GM12878 (cell line): ENCODE results near the gene P2RY10. TPM values are rescaled to one million over a fixed set of nuclear protein-coding genes. Genes with fewer than 3 reads are reported as not detected.
A peak's percentile ranks its signal among the peaks of the same experiment; 100 is the strongest.

Experiments
- BCL3 ChIP-seq: IDR thresholded peaks from 2 replicates; pipeline ENCODE4 v1.6.1; 2011; ENCODE audit warnings: borderline replicate concordance, low read depth, mild to moderate bottlenecking, moderate library complexity, low read length; ENCODE audit not compliant: insufficient read depth, poor library complexity, severe bottlenecking
- CBFB ChIP-seq: IDR thresholded peaks from 2 replicates; pipeline ENCODE4 v1.6.1; 2016; ENCODE audit warnings: antibody characterized with exemption, low read depth
- CREM ChIP-seq: IDR thresholded peaks from 2 replicates; pipeline ENCODE4 v1.6.1; 2014; ENCODE audit warnings: antibody characterized with exemption, low read depth
- E4F1 ChIP-seq: fragments of 450-650 bp; IDR thresholded peaks from 2 replicates; pipeline ENCODE4 v1.6.1; 2018; ENCODE audit warnings: borderline replicate concordance, mild to moderate bottlenecking; ENCODE audit not compliant: partially characterized antibody
- GABPA ChIP-seq: IDR thresholded peaks from 2 replicates; pipeline ENCODE4 v1.6.1; 2014; ENCODE audit warnings: antibody characterized with exemption, low read depth, mild to moderate bottlenecking, inconsistent platforms
- HDAC2 ChIP-seq: fragments of 200-600 bp; sonication (generic); IDR thresholded peaks from 2 replicates; pipeline ENCODE4 v1.6.1; 2017
- IRF3 ChIP-seq: fragments of 450-650 bp; IDR thresholded peaks from 2 replicates; pipeline ENCODE4 v1.6.1; 2014; ENCODE audit warnings: mild to moderate bottlenecking
- JUNB ChIP-seq: IDR thresholded peaks from 2 replicates; pipeline ENCODE4 v1.6.1; 2016; ENCODE audit warnings: antibody characterized with exemption, mild to moderate bottlenecking
- RAD51 ChIP-seq: fragments of 450-650 bp; IDR thresholded peaks from 2 replicates; pipeline ENCODE4 v1.6.1; 2016; ENCODE audit warnings: moderate library complexity, mild to moderate bottlenecking, inconsistent platforms
- RCOR1 ChIP-seq: conservative IDR thresholded peaks from 2 replicates; pipeline ENCODE4 v1.6.1; 2012; ENCODE audit warnings: low read depth, low read length, improper control_type of control experiment
- SMAD5 ChIP-seq: IDR thresholded peaks from 2 replicates; pipeline ENCODE4 v1.6.1; 2016; ENCODE audit warnings: antibody characterized with exemption, low read depth
- SP1 ChIP-seq: IDR thresholded peaks from one replicate; pipeline ENCODE4 v1.6.1; 2011; ENCODE audit warnings: low read depth, low read length
- SPI1 ChIP-seq: IDR thresholded peaks from 2 replicates; pipeline ENCODE4 v1.6.1; 2011; ENCODE audit warnings: low read depth, mild to moderate bottlenecking, low read length, moderate library complexity, borderline replicate concordance; ENCODE audit not compliant: insufficient read depth
- ZBTB40 ChIP-seq: fragments of 450-650 bp; IDR thresholded peaks from 2 replicates; pipeline ENCODE4 v1.6.1; 2016; ENCODE audit warnings: mild to moderate bottlenecking, moderate library complexity, borderline replicate concordance
- ZNF592 ChIP-seq: fragments of 450-650 bp; IDR thresholded peaks from 2 replicates; pipeline ENCODE4 v1.6.1; 2017; ENCODE audit warnings: mild to moderate bottlenecking, moderate library complexity
- ZZZ3 ChIP-seq: IDR thresholded peaks from 2 replicates; pipeline ENCODE4 v1.6.1; 2011; ENCODE audit warnings: low read depth; ENCODE audit not compliant: control insufficient read depth, insufficient read length
- polyA plus RNA-seq, 11 experiments: library from polyadenylated mRNA; depleted of rRNA in 4 of 11; unstranded in 6 of 11; stranded (reverse) in 5 of 11; fragments of >200 nt; fragmentation: Nextera tagmentation in 4 of 11; fragmentation: Illumina TruSeq in 1 of 11; extraction: Ambion mirVana in 4 of 11; extraction: Trizol in 1 of 11; gene quantifications; 1 replicate in 1 of 11; 2 replicates in 10 of 11; pipeline versions ENCODE4 v1.2.1 to v1.2.3, GENCODE V29; 2011 to 2016; ENCODE audit warnings: inconsistent platforms in 2 of 11, missing spikeins in 2 of 11, low read depth in 1 of 11
- total RNA-seq, 4 experiments: library from RNA; depleted of rRNA in 3 of 4; stranded (reverse); fragments of >200 nt in 3 of 4; fragmentation: Illumina TruSeq in 1 of 4; extraction: Trizol in 1 of 4; gene quantifications; 2 replicates each; pipeline versions ENCODE4 v1.2.1 to v1.2.3, GENCODE V29; 2013 to 2021

P2RY10 gene
- total and polyA plus RNA-seq, 10 of the 15 experiments (the other 5 are each of a cell fraction or from before 2014, with no cell fraction given) = 43.8 to 288 (median 72.1) TPM

- TF ChIP-seq IRF3 = no peak
- TF ChIP-seq SPI1 = peak; percentile 55; the same call in 1 of the 2 replicates
- TF ChIP-seq RCOR1 = no peak
- TF ChIP-seq HDAC2 = no peak
- no peak for TF ChIP-seq CBFB
- TF ChIP-seq SMAD5 = no peak
- peak; percentile 56 for TF ChIP-seq ZZZ3
- no peak for TF ChIP-seq ZBTB40
- TF ChIP-seq JUNB = peak; percentile 3; the same call in 1 of the 2 replicates
- TF ChIP-seq GABPA = 0 out of 2 replicates have a peak, but pooled peaks have one; percentile 23
- no peak for TF ChIP-seq E4F1
- no peak for TF ChIP-seq ZNF592
- TF ChIP-seq RAD51 = no peak
- TF ChIP-seq SP1 = no peak
- TF ChIP-seq CREM = no peak
- no peak for TF ChIP-seq BCL3
These were observed 12.0 kb downstream of the P2RY10 start (continued) for GRCh38 chrX:78957049-78957767.
